CD4-positive, alpha-beta memory T cell (primary cell): ENCODE measurements around the gene SPESP1. TPM values are rescaled to one million over a fixed set of nuclear protein-coding genes. Genes with fewer than 3 reads are reported as not detected.

Experiments used
- CTCF ChIA-PET: fragments of 350-600 bp; sonication (Branson Sonifier 250); formaldehyde crosslinking; loops from one replicate; lab custom pipeline; 2021; ENCODE audit warnings: inconsistent platforms; ENCODE audit not compliant: partially characterized antibody; lab: Charles Lee
- POLR2A ChIA-PET: fragments of 350-600 bp; sonication (Branson Sonifier 250); formaldehyde crosslinking; loops from one replicate; lab custom pipeline; 2021; ENCODE audit not compliant: partially characterized antibody; lab: Charles Lee
- DNase-seq, 5 donors: peaks; one replicate each; pipeline versions ENCODE4 v3.0.0 to v3.0.0-alpha.2; 2020 to 2022; ENCODE audit warnings: mixed read lengths in 1 of 5
- H3K27ac ChIP-seq: one replicate; pipeline ENCODE4 v1.7.0; 2013; ENCODE audit warnings: low read depth, low read length
- H3K27me3 ChIP-seq: 2 replicates; pipeline ENCODE4 v1.7.0; 2013; ENCODE audit warnings: mild to moderate bottlenecking, low read length, moderate library complexity; ENCODE audit not compliant: insufficient read depth
- H3K36me3 ChIP-seq: 2 replicates; pipeline ENCODE4 v1.7.0; 2013; ENCODE audit warnings: mild to moderate bottlenecking, low read length, moderate library complexity; ENCODE audit not compliant: insufficient read depth
- H3K4me1 ChIP-seq: 2 replicates; pipeline ENCODE4 v1.7.0; 2013; ENCODE audit warnings: mild to moderate bottlenecking, low read length, moderate library complexity; ENCODE audit not compliant: insufficient read depth
- H3K4me3 ChIP-seq, 2 donors: one replicate each; pipeline ENCODE4 v1.7.0; 2013; ENCODE audit warnings: low read length in 2 of 2, mild to moderate bottlenecking in 1 of 2
- H3K9me3 ChIP-seq, 2 donors: one replicate each; pipeline ENCODE4 v1.7.0; 2013; ENCODE audit warnings: low read length in 2 of 2, control low read depth in 1 of 2; ENCODE audit not compliant: control insufficient read depth in 1 of 2
- H3K27ac Mint-ChIP-seq, 7 donors: one replicate each; pipeline ENCODE4 v1.8.0; 2020 to 2021; ENCODE audit warnings: mixed read lengths in 7 of 7, mild to moderate bottlenecking in 6 of 7, inconsistent platforms in 3 of 7, moderate library complexity in 3 of 7
- H3K27me3 Mint-ChIP-seq, 2 donors: one replicate each; pipeline ENCODE4 v1.8.0; 2020 to 2021; ENCODE audit warnings: mixed read lengths in 2 of 2
- H3K36me3 Mint-ChIP-seq, 2 donors: one replicate each; pipeline ENCODE4 v1.8.0; 2020 to 2021; ENCODE audit warnings: mixed read lengths in 2 of 2, inconsistent platforms in 1 of 2, mild to moderate bottlenecking in 1 of 2
- H3K4me1 Mint-ChIP-seq, 4 donors: one replicate each; pipeline ENCODE4 v1.8.0; 2020 to 2021; ENCODE audit warnings: mixed read lengths in 4 of 4, mild to moderate bottlenecking in 1 of 4
- H3K4me3 Mint-ChIP-seq, 8 donors: one replicate each; pipeline ENCODE4 v1.8.0; 2020 to 2021; ENCODE audit warnings: mixed read lengths in 8 of 8, mild to moderate bottlenecking in 7 of 8, moderate library complexity in 6 of 8, inconsistent platforms in 3 of 8
- H3K9me3 Mint-ChIP-seq, 8 donors: one replicate each; pipeline ENCODE4 v1.8.0; 2020 to 2021; ENCODE audit warnings: mixed read lengths in 8 of 8, mild to moderate bottlenecking in 5 of 8, inconsistent platforms in 3 of 8, moderate library complexity in 1 of 8
- intact Hi-C: fragments of 100-400 bp; cut with micrococcal nuclease; formaldehyde crosslinking; loops from one replicate; pipeline ENCODE4 v1.15.1; 2023
- polyA plus RNA-seq, 2 donors: library from polyadenylated mRNA; unstranded; fragments of 300-500 nt; fragmentation: Illumina TruSeq; gene quantifications; one replicate each; pipeline ENCODE4 v1.2.3, GENCODE V29; 2021
- total RNA-seq, 2 experiments: library from RNA; stranded (reverse); gene quantifications; one replicate each; pipeline ENCODE4 v1.2.3, GENCODE V29; 2021

SPESP1 gene
- total and polyA plus RNA-seq, 4 experiments from 2014 or later: 0.53 to 0.80 (median 0.64) TPM

- no peak overlapping the region for H3K4me3 Mint-ChIP-seq
- ChIA-PET POLR2A (no interaction called here), CTCF (no interaction called here)
- no peaks in the 10 kb centered on the region for H3K4me1 ChIP-seq
- peaks cover 6 to 18% of the 10 kb centered on the region in 2 donors for H3K27me3 Mint-ChIP-seq
- no peaks in the 10 kb centered on the region for H3K36me3 Mint-ChIP-seq
- no peaks in the 10 kb centered on the region for H3K36me3 ChIP-seq
- no peak overlapping the region for H3K4me3 ChIP-seq
- H3K27me3 ChIP-seq: no peaks in the 10 kb centered on the region
- intact Hi-C loops: no loop called here
- no peak overlapping the region for H3K27ac ChIP-seq
- no peaks in the 10 kb centered on the region for H3K9me3 Mint-ChIP-seq
- no peaks in the 10 kb centered on the region for H3K9me3 ChIP-seq
- no peaks in the 10 kb centered on the region for H3K4me1 Mint-ChIP-seq
- H3K27ac Mint-ChIP-seq: peak overlapping the region in 1 of 7 donors; percentile 74
- no peak for DNase-seq
Observed at GRCh38 chr15:68983961-68984481, 53.7 kb downstream of the SPESP1 start.

DNA sequence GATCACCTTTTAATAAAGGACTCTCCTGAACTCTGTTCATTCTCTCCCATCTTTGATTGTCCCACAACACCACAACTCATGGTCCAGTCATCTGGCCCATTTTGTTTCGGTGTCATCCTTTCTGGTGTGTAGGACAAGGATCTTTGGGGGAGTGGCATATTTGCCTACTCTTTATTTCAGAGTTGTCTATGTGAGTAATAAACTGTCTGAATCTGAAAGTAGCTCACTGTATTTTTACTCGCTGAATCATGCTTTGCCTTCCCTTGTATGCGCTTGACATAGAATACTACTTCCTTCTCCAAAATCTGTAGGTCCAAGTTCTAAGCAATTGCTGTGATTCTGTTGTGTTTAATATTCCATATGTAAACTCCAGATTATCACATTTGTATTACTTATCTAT, 54.3 kb downstream of the SPESP1 start:
- POLR2A ChIA-PET: no interaction called here
- no peaks in the 10 kb centered on the region for H3K36me3 Mint-ChIP-seq
- H3K27ac Mint-ChIP-seq: no peak overlapping the region
- Histone ChIP-seq H3K27ac (no peak overlapping the region), H3K27me3 (no peaks in the 10 kb centered on the region), H3K9me3 (no peaks in the 10 kb centered on the region), H3K36me3 (no peaks in the 10 kb centered on the region), H3K4me1 (no peaks in the 10 kb centered on the region), H3K4me3 (no peak overlapping the region)
- no peaks in the 10 kb centered on the region for H3K4me1 Mint-ChIP-seq
- H3K27me3 Mint-ChIP-seq: peaks cover 6 to 23% of the 10 kb centered on the region in 2 donors
- CTCF ChIA-PET: no interaction called here
- H3K4me3 Mint-ChIP-seq: no peak overlapping the region
- intact Hi-C loops: no loop called here
- H3K9me3 Mint-ChIP-seq: no peaks in the 10 kb centered on the region
- no peak for DNase-seq

- no peak overlapping the region for H3K4me3 Mint-ChIP-seq
- ChIA-PET POLR2A (no interaction called here), CTCF (interaction anchor here (1.0 to 1.6 kb wide), 2 partner anchors 46 to 436 kb away, joined by 3 read pairs; no protein-coding TSS in a partner anchor)
- Histone ChIP-seq H3K27me3 (no peaks in the 10 kb centered on the region), H3K4me3 (no peak overlapping the region), H3K9me3 (no peaks in the 10 kb centered on the region), H3K4me1 (no peaks in the 10 kb centered on the region), H3K27ac (no peak overlapping the region), H3K36me3 (no peaks in the 10 kb centered on the region)
- H3K9me3 Mint-ChIP-seq: no peaks in the 10 kb centered on the region
- no peaks in the 10 kb centered on the region for H3K36me3 Mint-ChIP-seq
- DNase-seq: no peak
- peaks cover 6 to 24% of the 10 kb centered on the region in 2 donors for H3K27me3 Mint-ChIP-seq
- no peak overlapping the region for H3K27ac Mint-ChIP-seq
- intact Hi-C loops: no loop called here
- no peaks in the 10 kb centered on the region for H3K4me1 Mint-ChIP-seq
Observed at GRCh38 chr15:68985361-68985891, 55.1 kb downstream of the SPESP1 start.

- Mint-ChIP-seq H3K27me3 (peaks cover 5 to 25% of the 10 kb centered on the region in 2 donors), H3K4me1 (no peaks in the 10 kb centered on the region), H3K36me3 (no peaks in the 10 kb centered on the region), H3K27ac (no peak overlapping the region), H3K4me3 (no peak overlapping the region), H3K9me3 (no peaks in the 10 kb centered on the region)
- H3K4me3 ChIP-seq: no peak overlapping the region
- no peak for DNase-seq
- H3K27me3 ChIP-seq: no peaks in the 10 kb centered on the region
- no peaks in the 10 kb centered on the region for H3K4me1 ChIP-seq
- ChIA-PET POLR2A (no interaction called here), CTCF (interaction anchor here (1.1 to 1.6 kb wide), 2 partner anchors 12 to 436 kb away, joined by 3 to 5 read pairs; no protein-coding TSS in a partner anchor)
- intact Hi-C loops: no loop called here
- H3K9me3 ChIP-seq: no peaks in the 10 kb centered on the region
- no peaks in the 10 kb centered on the region for H3K36me3 ChIP-seq
- H3K27ac ChIP-seq: no peak overlapping the region
Observed at GRCh38 chr15:68986322-68986721, 56.0 kb downstream of the SPESP1 start.

- H3K27ac ChIP-seq: no peak overlapping the region
- H3K27me3 Mint-ChIP-seq: peaks cover 0 to 23% of the 10 kb centered on the region in 2 donors
- H3K9me3 Mint-ChIP-seq: no peaks in the 10 kb centered on the region
- H3K4me1 ChIP-seq: no peaks in the 10 kb centered on the region
- DNase-seq: no peak
- no peaks in the 10 kb centered on the region for H3K36me3 Mint-ChIP-seq
- H3K27me3 ChIP-seq: no peaks in the 10 kb centered on the region
- no peaks in the 10 kb centered on the region for H3K4me1 Mint-ChIP-seq
- H3K36me3 ChIP-seq: no peaks in the 10 kb centered on the region
- H3K4me3 Mint-ChIP-seq: no peak overlapping the region
- ChIA-PET CTCF (interaction anchor here (1.1 kb wide), 1 partner anchor 13 kb away, joined by 5 read pairs; no protein-coding TSS in a partner anchor), POLR2A (no interaction called here)
- H3K9me3 ChIP-seq: no peaks in the 10 kb centered on the region
- intact Hi-C loops: no loop called here
- H3K4me3 ChIP-seq: no peak overlapping the region
- H3K27ac Mint-ChIP-seq: no peak overlapping the region
Observed at GRCh38 chr15:68987120-68987519, 56.8 kb downstream of the SPESP1 start.

GRCh38 chr15:68987676-68988075, 57.4 kb downstream of the SPESP1 start:
- Histone ChIP-seq H3K4me1 (no peaks in the 10 kb centered on the region), H3K36me3 (no peaks in the 10 kb centered on the region), H3K27ac (no peak overlapping the region), H3K9me3 (no peaks in the 10 kb centered on the region), H3K4me3 (no peak overlapping the region), H3K27me3 (no peaks in the 10 kb centered on the region)
- H3K27ac Mint-ChIP-seq: no peak overlapping the region
- H3K36me3 Mint-ChIP-seq: no peaks in the 10 kb centered on the region
- no peaks in the 10 kb centered on the region for H3K9me3 Mint-ChIP-seq
- DNase-seq: no peak
- no peaks in the 10 kb centered on the region for H3K4me1 Mint-ChIP-seq
- peaks cover 0 to 22% of the 10 kb centered on the region in 2 donors for H3K27me3 Mint-ChIP-seq
- ChIA-PET CTCF (no interaction called here), POLR2A (no interaction called here)
- no peak overlapping the region for H3K4me3 Mint-ChIP-seq
- intact Hi-C loops: no loop called here

GRCh38 chr15:68989541-68990230, 59.4 kb downstream of the SPESP1 start:
- H3K27ac ChIP-seq: no peak overlapping the region
- no peaks in the 10 kb centered on the region for H3K27me3 ChIP-seq
- intact Hi-C loops: no loop called here
- Mint-ChIP-seq H3K27ac (no peak overlapping the region), H3K4me1 (no peaks in the 10 kb centered on the region), H3K27me3 (peaks cover 0 to 22% of the 10 kb centered on the region in 2 donors), H3K4me3 (no peak overlapping the region), H3K36me3 (no peaks in the 10 kb centered on the region), H3K9me3 (no peaks in the 10 kb centered on the region)
- no peak overlapping the region for H3K4me3 ChIP-seq
- ChIA-PET POLR2A (no interaction called here), CTCF (no interaction called here)
- no peaks in the 10 kb centered on the region for H3K36me3 ChIP-seq
- no peaks in the 10 kb centered on the region for H3K9me3 ChIP-seq
- no peaks in the 10 kb centered on the region for H3K4me1 ChIP-seq
- no peak for DNase-seq
